CD4-positive, alpha-beta T cell (primary cell): ENCODE data around the gene ZNF879. TPM values are rescaled to one million over a fixed set of nuclear protein-coding genes. Genes with fewer than 3 reads are reported as not detected.

ENCODE experiments used
- ATAC-seq: fragments of 200-7000 bp; cut with Tn5 transposase; one replicate; pipeline ENCODE4 v1.10.0; 2022; ENCODE audit warnings: mild to moderate bottlenecking; ENCODE audit not compliant: poor library complexity
- CTCF ChIA-PET: fragments of 350-600 bp; sonication (Branson Sonifier 250); formaldehyde crosslinking; loops from one replicate; lab custom pipeline; 2021; ENCODE audit warnings: antibody characterized with exemption, inconsistent platforms; lab: Charles Lee
- POLR2A ChIA-PET: fragments of 350-600 bp; sonication (Branson Sonifier 250); formaldehyde crosslinking; loops from one replicate; lab custom pipeline; 2021; ENCODE audit warnings: antibody characterized with exemption, inconsistent platforms; lab: Charles Lee
- DNase-seq, 14 experiments: peaks; one replicate each; pipeline ENCODE4 v3.0.0-alpha.2; 2013 to 2020; ENCODE audit warnings: mixed read lengths in 2 of 14
- H3K27ac ChIP-seq, 2 donors: one replicate each; pipeline versions ENCODE4 v1.5.1 to v1.7.0; 2013; ENCODE audit warnings: low read length in 2 of 2, low read depth in 1 of 2, mild to moderate bottlenecking in 1 of 2
- H3K27me3 ChIP-seq, 2 experiments: 1 replicate in 1 of 2; 2 replicates in 1 of 2; pipeline versions ENCODE4 v1.6.1 to v1.7.0; 2013; ENCODE audit warnings: low read length in 2 of 2, control low read depth in 1 of 2, mild to moderate bottlenecking in 1 of 2, moderate library complexity in 1 of 2; ENCODE audit not compliant: insufficient read depth in 2 of 2, control insufficient read depth in 1 of 2
- H3K36me3 ChIP-seq: one replicate; pipeline ENCODE4 v1.6.1; 2013; ENCODE audit warnings: low read length, control low read depth; ENCODE audit not compliant: insufficient read depth
- H3K4me1 ChIP-seq: one replicate; pipeline ENCODE4 v1.6.1; 2013; ENCODE audit warnings: low read length, control low read depth; ENCODE audit not compliant: insufficient read depth
- H3K4me3 ChIP-seq: one replicate; pipeline ENCODE4 v1.5.1; 2013; ENCODE audit warnings: mild to moderate bottlenecking, low read length, moderate library complexity
- H3K9me3 ChIP-seq, 2 experiments: 1 replicate in 1 of 2; 2 replicates in 1 of 2; pipeline versions ENCODE4 v1.6.1 to v1.7.0; 2013; ENCODE audit warnings: low read length in 2 of 2, mild to moderate bottlenecking in 2 of 2, control low read depth in 1 of 2, moderate library complexity in 1 of 2; ENCODE audit not compliant: control insufficient read depth in 1 of 2, insufficient read depth in 1 of 2
- H3K27ac Mint-ChIP-seq: one replicate; pipeline ENCODE4 v1.8.0; 2020; ENCODE audit warnings: mixed read lengths
- H3K27me3 Mint-ChIP-seq: one replicate; pipeline ENCODE4 v1.8.0; 2021; ENCODE audit warnings: mixed read lengths
- H3K36me3 Mint-ChIP-seq: one replicate; pipeline ENCODE4 v1.8.0; 2021; ENCODE audit warnings: low read depth, mixed read lengths
- H3K4me1 Mint-ChIP-seq: one replicate; pipeline ENCODE4 v1.8.0; 2021; ENCODE audit warnings: low read depth, mixed read lengths
- H3K4me3 Mint-ChIP-seq: one replicate; pipeline ENCODE4 v1.8.0; 2020; ENCODE audit warnings: mild to moderate bottlenecking, mixed read lengths
- H3K9me3 Mint-ChIP-seq: one replicate; pipeline ENCODE4 v1.8.0; 2020; ENCODE audit warnings: mixed read lengths
- intact Hi-C, 2 experiments: fragments of 100-400 bp; cut with DNase I in 1 of 2; cut with micrococcal nuclease in 1 of 2; formaldehyde crosslinking; loops; one replicate each; pipeline versions ENCODE4 v1.15.1 to v1.9.0; 2023 to 2025; cut with DNase I, micrococcal nuclease
- total RNA-seq, 174 experiments: library from RNA in 2 of 174; stranded (reverse) in 2 of 174; gene quantifications; one replicate each; pipeline ENCODE4 v1.2.3 and lab custom pipeline; 2021 to 2026
- TF ChIP-seq, protein P1 (sequence below): fragments of 200-600 bp; IDR thresholded peaks from one replicate; pipeline ENCODE4 v1.8.0; 2022; ENCODE audit warnings: antibody characterized with exemption, mild to moderate bottlenecking

The ZNF879 gene
- total RNA-seq, 2 experiments from 2014 or later = 4.9 to 5.1 TPM

DNA sequence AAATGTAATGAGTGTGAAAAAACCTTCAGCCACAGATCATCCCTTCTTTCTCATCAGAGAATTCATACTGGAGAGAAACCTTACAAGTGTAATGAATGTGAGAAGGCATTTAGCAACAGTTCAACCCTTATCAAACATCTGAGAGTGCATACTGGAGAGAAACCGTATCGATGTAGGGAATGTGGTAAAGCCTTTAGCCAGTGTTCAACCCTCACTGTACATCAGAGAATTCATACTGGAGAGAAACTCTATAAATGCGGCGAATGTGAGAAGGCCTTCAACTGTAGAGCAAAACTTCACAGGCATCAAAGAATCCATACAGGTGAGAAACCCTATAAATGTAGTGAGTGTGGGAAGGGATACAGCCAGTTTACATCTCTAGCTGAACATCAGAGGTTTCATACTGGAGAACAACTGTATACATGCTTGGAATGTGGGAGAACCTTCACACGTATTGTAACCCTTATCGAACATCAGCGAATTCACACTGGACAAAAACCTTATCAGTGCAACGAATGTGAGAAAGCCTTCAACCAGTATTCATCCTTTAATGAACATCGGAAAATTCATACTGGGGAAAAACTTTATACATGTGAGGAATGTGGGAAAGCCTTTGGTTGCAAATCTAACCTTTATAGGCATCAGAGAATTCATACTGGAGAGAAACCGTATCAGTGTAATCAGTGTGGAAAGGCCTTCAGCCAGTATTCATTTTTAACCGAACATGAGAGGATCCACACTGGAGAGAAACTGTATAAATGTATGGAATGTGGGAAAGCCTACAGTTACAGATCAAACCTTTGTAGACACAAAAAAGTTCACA, 55.8 kb downstream of the ZNF879 start:
- TF ChIP-seq, protein P1, sequence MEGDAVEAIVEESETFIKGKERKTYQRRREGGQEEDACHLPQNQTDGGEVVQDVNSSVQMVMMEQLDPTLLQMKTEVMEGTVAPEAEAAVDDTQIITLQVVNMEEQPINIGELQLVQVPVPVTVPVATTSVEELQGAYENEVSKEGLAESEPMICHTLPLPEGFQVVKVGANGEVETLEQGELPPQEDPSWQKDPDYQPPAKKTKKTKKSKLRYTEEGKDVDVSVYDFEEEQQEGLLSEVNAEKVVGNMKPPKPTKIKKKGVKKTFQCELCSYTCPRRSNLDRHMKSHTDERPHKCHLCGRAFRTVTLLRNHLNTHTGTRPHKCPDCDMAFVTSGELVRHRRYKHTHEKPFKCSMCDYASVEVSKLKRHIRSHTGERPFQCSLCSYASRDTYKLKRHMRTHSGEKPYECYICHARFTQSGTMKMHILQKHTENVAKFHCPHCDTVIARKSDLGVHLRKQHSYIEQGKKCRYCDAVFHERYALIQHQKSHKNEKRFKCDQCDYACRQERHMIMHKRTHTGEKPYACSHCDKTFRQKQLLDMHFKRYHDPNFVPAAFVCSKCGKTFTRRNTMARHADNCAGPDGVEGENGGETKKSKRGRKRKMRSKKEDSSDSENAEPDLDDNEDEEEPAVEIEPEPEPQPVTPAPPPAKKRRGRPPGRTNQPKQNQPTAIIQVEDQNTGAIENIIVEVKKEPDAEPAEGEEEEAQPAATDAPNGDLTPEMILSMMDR = no peak
- no peak overlapping the region for H3K4me3 Mint-ChIP-seq
- H3K4me1 Mint-ChIP-seq = no peaks in the 10 kb centered on the region
- Histone ChIP-seq H3K36me3 (peaks cover 46% of the 10 kb centered on the region), H3K4me3 (no peak overlapping the region), H3K27ac (no peak overlapping the region), H3K4me1 (no peaks in the 10 kb centered on the region), H3K9me3 (peaks cover 36 to 94% of the 10 kb centered on the region in 2 experiments), H3K27me3 (no peaks in the 10 kb centered on the region)
- no peaks in the 10 kb centered on the region for H3K27me3 Mint-ChIP-seq
- POLR2A ChIA-PET = interaction anchor here (0.6 kb wide), 1 partner anchor 95 kb away, joined by 3 read pairs; no protein-coding TSS in a partner anchor
- DNase-seq (no peak), ATAC-seq (no peak)
- H3K36me3 Mint-ChIP-seq = peaks cover 91% of the 10 kb centered on the region
- no peak overlapping the region for H3K27ac Mint-ChIP-seq
- CTCF ChIA-PET = no interaction called here
- H3K9me3 Mint-ChIP-seq = peaks cover 26% of the 10 kb centered on the region
- intact Hi-C loops = no loop called here

DNA sequence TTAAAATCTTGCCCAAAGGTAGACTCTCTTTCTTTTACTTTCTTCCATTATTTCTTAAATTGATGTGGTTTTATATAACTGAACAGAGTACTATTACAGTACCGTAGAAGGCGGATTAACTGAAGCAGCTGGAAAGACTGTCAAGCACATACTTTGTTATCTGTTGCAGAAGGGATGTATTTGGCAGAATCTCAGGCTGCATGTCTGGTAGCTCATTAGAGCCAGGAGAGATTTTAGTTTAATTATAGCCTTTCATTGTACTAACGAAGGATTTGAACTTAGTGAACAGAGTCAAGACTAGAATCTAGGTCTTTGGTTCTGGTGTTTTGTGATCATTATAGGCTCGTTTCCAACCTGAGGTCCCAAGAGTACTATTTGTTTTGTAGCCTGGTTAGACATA, 57.1 kb downstream of the ZNF879 start:
- Histone ChIP-seq H3K27ac (no peak overlapping the region), H3K27me3 (no peaks in the 10 kb centered on the region), H3K4me3 (no peak overlapping the region), H3K36me3 (peaks cover 39% of the 10 kb centered on the region), H3K9me3 (peaks cover 27 to 98% of the 10 kb centered on the region in 2 experiments), H3K4me1 (no peaks in the 10 kb centered on the region)
- DNase-seq (no peak), ATAC-seq (no peak)
- intact Hi-C loops = no loop called here
- CTCF ChIA-PET = no interaction called here
- Mint-ChIP-seq H3K27ac (no peak overlapping the region), H3K4me1 (no peaks in the 10 kb centered on the region), H3K27me3 (no peaks in the 10 kb centered on the region), H3K4me3 (no peak overlapping the region), H3K36me3 (peaks cover 88% of the 10 kb centered on the region), H3K9me3 (peaks cover 26% of the 10 kb centered on the region)
- POLR2A ChIA-PET = interaction anchor here (1.0 kb wide), 1 partner anchor 21 kb away, joined by 4 read pairs; the partner anchor contains the start of gene ZNF354C
- TF ChIP-seq, protein P1 = no peak

Other genes starting within 250 kb of the ZNF879 start
- gene ZNF354B, start 163.9 kb upstream of the ZNF879 start, total RNA-seq = 1 to 10 TPM; 6.2 to 6.3 TPM
- gene ZFP2, start 127.9 kb upstream of the ZNF879 start, total RNA-seq = under 1 TPM; 0.36 to 0.49 TPM
- not detected for gene ZNF454, start 82.6 kb upstream of the ZNF879 start, total RNA-seq
- gene GRM6, start 28.5 kb upstream of the ZNF879 start, total RNA-seq = not detected
- 1 to 10 TPM; 2.5 to 2.9 TPM for gene ZNF354C, start 36.6 kb downstream of the ZNF879 start, total RNA-seq